H1 (cell line): ENCODE measurements around the gene COX19. TPM values are rescaled to one million over a fixed set of nuclear protein-coding genes. Genes with fewer than 3 reads are reported as not detected.

Experiments used
- microRNA counts: library from miRNA; unstranded; fragments of <30 nt; microRNA quantifications from one replicate; lab custom pipeline; 2015
- microRNA-seq, 2 experiments: library from miRNA; unstranded; fragments of <30 nt; microRNA quantifications; one replicate each; pipeline versions ENCODE4 to v1.2.0, GENCODE V29; 2016 to 2020; ENCODE audit warnings: borderline microRNAs expressed in 2 of 2, borderline number of aligned reads in 2 of 2, borderline replicate concordance in 1 of 2
- polyA plus RNA-seq, 7 experiments: library from polyadenylated mRNA; depleted of rRNA in 3 of 7; stranded (reverse) in 5 of 7; unstranded in 2 of 7; fragments of >200 nt in 5 of 7; fragments of 200-250 nt in 2 of 7; gene quantifications; 1 replicate in 5 of 7; 2 replicates in 1 of 7; 4 replicates in 1 of 7; pipeline versions ENCODE4 v1.2.1 to v1.2.3, GENCODE V29; 2011 to 2013; ENCODE audit warnings: missing spikeins in 2 of 7, mixed read lengths in 2 of 7
- small RNA-seq: library from polyadenylated mRNA; stranded (forward); fragments of <200 nt; extraction: miRNeasy Mini kit (QIAGEN cat#:217004); gene quantifications from one replicate; pipeline ENCODE3, GENCODE V24; 2013; ENCODE audit not compliant: insufficient read depth
- total RNA-seq: library from RNA; stranded (reverse); fragmentation: NEBNext Ultra II Directional; extraction: Animal tissue kit (Norgen Biotek cat#: 25700); gene quantifications from 2 replicates; pipeline ENCODE4 v1.2.1, GENCODE V29; 2021

Gene COX19
- total and polyA plus RNA-seq, 2 of the 8 experiments (the other 6 are each of a cell fraction or from before 2014, with no cell fraction given) = 3.9 to 7.9 TPM

MicroRNA genes within 50 kb of the gene (microRNA counts, 767-probe panel; counts per million panel counts)
- microRNA hsa-miR-339-3p (lab: Ali Mortazavi, UCI) (879 counts per million, percentile 95 among the panel's probes with 10 or more counts), microRNA hsa-miR-339-5p (lab: Ali Mortazavi, UCI) (879 counts per million, percentile 95 among the panel's probes with 10 or more counts)

Small RNAs within 50 kb of the gene (microRNA-seq; reads per million reads assigned to microRNA genes)
- 78.0 to 109 reads per million in 2 experiments for gene MIR339

Small RNAs within 50 kb of the gene (small RNA-seq; reads per million reads assigned to genes)
- gene MIR339 = 185 reads per million, percentile 98 among the genes with 10 or more reads in this experiment

Other genes with a start within 250 kb of the COX19 start
- gene DNAAF5, start 248.8 kb downstream of the COX19 start, total RNA-seq = 55.1 and 56.5 TPM in 2 replicates
- 95.9 and 164 TPM in 2 replicates for gene DNAAF5, start 248.8 kb downstream of the COX19 start, polyA plus RNA-seq (2011; rRNA removed)
- gene PRKAR1B, start 248.3 kb downstream of the COX19 start, total RNA-seq = 55.7 and 58.0 TPM in 2 replicates
- gene PRKAR1B, start 248.3 kb downstream of the COX19 start, polyA plus RNA-seq (2011; rRNA removed) = 12.3 and 23.2 TPM in 2 replicates
- 105 and 108 TPM in 2 replicates for gene SUN1, start 143.1 kb downstream of the COX19 start, total RNA-seq
- 158 and 324 TPM in 2 replicates for gene SUN1, start 143.1 kb downstream of the COX19 start, polyA plus RNA-seq (2011; rRNA removed)
- 52.1 and 56.7 TPM in 2 replicates for gene GET4, start 99.0 kb downstream of the COX19 start, total RNA-seq
- gene GET4, start 99.0 kb downstream of the COX19 start, polyA plus RNA-seq (2011; rRNA removed) = 74.1 and 95.0 TPM in 2 replicates
- gene ADAP1, start 20.9 kb downstream of the COX19 start, total RNA-seq = 5.4 and 5.8 TPM in 2 replicates
- 6.1 and 8.1 TPM in 2 replicates for gene ADAP1, start 20.9 kb downstream of the COX19 start, polyA plus RNA-seq (2011; rRNA removed)
- not detected in 2 replicates for gene CYP2W1, start 7.6 kb upstream of the COX19 start, total RNA-seq
- gene CYP2W1, start 7.6 kb upstream of the COX19 start, polyA plus RNA-seq (2011; rRNA removed) = 0.05 TPM in 1 of 2 replicates, not detected in the other
- 0.54 and 1.8 TPM in 2 replicates for gene GPR146, start 69.0 kb upstream of the COX19 start, total RNA-seq
- 2.7 and 3.9 TPM in 2 replicates for gene GPR146, start 69.0 kb upstream of the COX19 start, polyA plus RNA-seq (2011; rRNA removed)
- gene GPER1, start 112.6 kb upstream of the COX19 start, total RNA-seq = 0.24 and 0.52 TPM in 2 replicates
- gene GPER1, start 112.6 kb upstream of the COX19 start, polyA plus RNA-seq (2011; rRNA removed) = 0.47 and 0.78 TPM in 2 replicates
- gene ZFAND2A, start 184.6 kb upstream of the COX19 start, total RNA-seq = 15.5 and 16.6 TPM in 2 replicates
- gene ZFAND2A, start 184.6 kb upstream of the COX19 start, polyA plus RNA-seq (2011; rRNA removed) = 17.7 and 20.3 TPM in 2 replicates